ENCODE data around the gene PRDM11.

GRCh38 chr11:45267652-45268299, 121.3 kb downstream of the PRDM11 start:
- no peak for TF ChIP-seq MEF2A (IDR thresholded peaks at IDR 0.05; ENCODE audit: insufficient read depth, low read depth, low read length)
- TF ChIP-seq POLR2A (IDR thresholded peaks at IDR 0.05; ENCODE audit: low read depth, low read length): no peak
- no peak for TF ChIP-seq KAT2A (conservative IDR thresholded peaks at IDR 0.05; ENCODE audit: control insufficient read depth, low read depth, low read length)
- TF ChIP-seq CBFB (IDR thresholded peaks at IDR 0.05; ENCODE audit: low read depth): no peak
- TF ChIP-seq CTCF (IDR thresholded peaks at IDR 0.05 in 2 of 3, conservative IDR thresholded peaks at IDR 0.05 in 1 of 3; ENCODE audit: control insufficient read depth in 2 of 3, extremely low read depth in 1 of 3, insufficient read depth in 1 of 3, low read depth in 3 of 3, low read length in 3 of 3): no peak
- TF ChIP-seq RAD21 (IDR thresholded peaks at IDR 0.05; ENCODE audit: insufficient read depth, low read depth, low read length): no peak
- no peak for TF ChIP-seq SMC3 (IDR thresholded peaks at IDR 0.05; ENCODE audit: borderline replicate concordance, low read length)
